HG03064 (cell line): Measurements from ENCODE around the gene AQP3.
"Not testable (repeated sequence)": the region's sequence is repeated elsewhere in the genome, so short reads cannot be mapped to it uniquely, and the experiment has no call there.

Experiments used
- ATAC-seq: cut with Tn5 transposase; IDR thresholded peaks from one replicate; pipeline ENCODE4 v1.9.1; 2021; ENCODE audit warnings: low read depth; ENCODE audit not compliant: unreplicated experiment

Gene AQP3

DNA sequence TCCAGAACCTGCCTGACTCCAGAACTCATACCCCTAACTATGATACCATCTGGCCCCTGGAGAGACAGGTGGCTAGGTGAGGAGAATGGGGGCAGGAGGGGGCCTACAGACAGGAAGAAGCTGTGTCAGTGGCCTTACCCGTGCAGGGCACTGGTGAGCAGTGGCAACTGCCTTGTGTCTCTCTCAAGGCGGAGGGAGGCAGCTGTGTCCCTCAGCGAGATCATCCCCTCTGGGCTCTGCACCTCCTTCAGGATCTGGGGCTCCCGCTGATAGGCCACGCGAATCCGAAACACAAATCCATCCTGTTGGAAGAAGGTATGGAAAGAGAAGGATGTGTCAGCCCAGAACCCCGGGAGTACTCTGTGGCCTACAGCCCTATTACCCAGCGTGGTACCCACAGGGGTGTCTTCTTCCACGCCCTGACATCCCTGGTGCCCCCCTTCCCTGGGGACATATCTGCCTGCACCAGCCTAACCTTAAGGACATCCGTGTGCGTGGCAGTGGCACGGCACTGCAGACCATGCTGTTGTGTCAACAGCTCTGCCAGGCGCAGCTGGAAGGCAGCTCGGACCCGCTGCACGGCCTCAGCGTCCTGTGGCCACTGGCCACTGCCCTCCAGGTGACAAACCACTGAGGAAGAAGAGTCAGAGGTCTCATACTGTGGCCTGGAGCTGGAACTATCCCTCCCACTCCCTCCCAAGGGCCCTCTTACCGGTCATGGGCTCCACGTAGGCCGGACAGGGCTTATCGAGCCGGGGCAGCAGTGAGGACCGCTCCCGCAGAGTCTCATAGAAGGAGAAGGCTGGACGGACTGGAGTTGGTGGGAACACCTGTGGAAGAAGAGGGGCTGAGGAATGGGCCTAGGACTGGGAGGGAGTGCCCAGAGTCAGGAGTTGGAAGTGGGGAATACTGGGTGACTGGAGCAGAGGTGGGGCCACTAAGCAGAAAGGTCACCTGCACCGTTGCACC lies 18.5 kb upstream of the AQP3 start:
- no peak for ATAC-seq

- no peak for ATAC-seq
Measured at GRCh38 chr9:33465096-33465495, 17.7 kb upstream of the AQP3 start.

- ATAC-seq, result no peak
Measured at GRCh38 chr9:33464045-33464636, 16.7 kb upstream of the AQP3 start.

DNA sequence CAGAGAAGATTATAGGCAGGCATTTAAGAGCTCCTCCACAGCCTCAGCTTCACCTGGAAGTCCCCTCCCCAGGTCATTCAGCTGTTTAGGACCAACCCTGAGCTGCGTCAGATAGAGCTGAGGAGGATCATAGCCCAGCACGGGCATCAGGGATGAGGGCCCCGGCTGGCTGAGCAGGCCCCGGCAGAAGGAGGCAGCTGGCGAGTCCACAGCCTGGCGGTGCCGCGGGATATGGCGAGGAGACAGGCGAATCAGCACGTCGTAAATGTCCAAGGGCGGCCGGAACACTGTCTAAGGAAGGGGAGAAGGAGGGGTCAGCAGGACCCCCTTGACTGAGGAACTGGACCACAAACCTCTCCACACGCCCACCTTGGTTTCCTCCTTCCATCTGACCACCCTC lies 15.8 kb upstream of the AQP3 start:
- no peak for ATAC-seq

- no peak for ATAC-seq
Measured at GRCh38 chr9:33461492-33461891, 14.1 kb upstream of the AQP3 start.

- ATAC-seq, result no peak
Measured at GRCh38 chr9:33460854-33461253, 13.5 kb upstream of the AQP3 start.

- ATAC-seq, result no peak
Measured at GRCh38 chr9:33459115-33459514, 11.7 kb upstream of the AQP3 start.

GRCh38 chr9:33458444-33458843 lies 11.1 kb upstream of the AQP3 start:
- no peak for ATAC-seq

- no peak for ATAC-seq
Measured at GRCh38 chr9:33455945-33456344, 8.6 kb upstream of the AQP3 start.

- ATAC-seq, result not testable (repeated sequence)
Measured at GRCh38 chr9:33455456-33455855, 8.1 kb upstream of the AQP3 start.

DNA sequence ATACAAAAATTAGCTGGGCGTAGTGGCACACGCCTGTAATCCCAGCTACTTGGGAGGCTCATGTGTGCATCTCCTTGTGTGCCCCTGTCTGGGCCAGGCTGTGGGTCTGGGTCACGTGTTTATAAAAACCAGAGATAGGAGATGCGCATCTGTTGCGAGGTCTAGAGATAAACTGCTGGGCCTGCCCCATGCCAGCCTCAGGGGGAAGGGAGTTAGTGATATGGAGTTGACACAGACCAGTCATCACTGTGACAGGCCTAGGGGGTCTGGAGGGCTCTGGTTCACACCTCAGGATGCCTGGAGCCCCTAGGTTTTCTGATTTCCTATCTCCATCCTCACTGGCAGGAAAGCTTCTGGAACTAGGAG lies 7.3 kb upstream of the AQP3 start:
- not testable (repeated sequence) for ATAC-seq

GRCh38 chr9:33453999-33454660 lies 6.7 kb upstream of the AQP3 start:
- no peak for ATAC-seq

GRCh38 chr9:33453286-33453860 lies 6.0 kb upstream of the AQP3 start:
- ATAC-seq, result no peak

GRCh38 chr9:33452828-33453271 lies 5.5 kb upstream of the AQP3 start:
- ATAC-seq, result no peak

GRCh38 chr9:33450621-33451146 lies 3.3 kb upstream of the AQP3 start:
- no peak for ATAC-seq

- no peak for ATAC-seq
Measured at GRCh38 chr9:33449715-33450114, 2.3 kb upstream of the AQP3 start.

DNA sequence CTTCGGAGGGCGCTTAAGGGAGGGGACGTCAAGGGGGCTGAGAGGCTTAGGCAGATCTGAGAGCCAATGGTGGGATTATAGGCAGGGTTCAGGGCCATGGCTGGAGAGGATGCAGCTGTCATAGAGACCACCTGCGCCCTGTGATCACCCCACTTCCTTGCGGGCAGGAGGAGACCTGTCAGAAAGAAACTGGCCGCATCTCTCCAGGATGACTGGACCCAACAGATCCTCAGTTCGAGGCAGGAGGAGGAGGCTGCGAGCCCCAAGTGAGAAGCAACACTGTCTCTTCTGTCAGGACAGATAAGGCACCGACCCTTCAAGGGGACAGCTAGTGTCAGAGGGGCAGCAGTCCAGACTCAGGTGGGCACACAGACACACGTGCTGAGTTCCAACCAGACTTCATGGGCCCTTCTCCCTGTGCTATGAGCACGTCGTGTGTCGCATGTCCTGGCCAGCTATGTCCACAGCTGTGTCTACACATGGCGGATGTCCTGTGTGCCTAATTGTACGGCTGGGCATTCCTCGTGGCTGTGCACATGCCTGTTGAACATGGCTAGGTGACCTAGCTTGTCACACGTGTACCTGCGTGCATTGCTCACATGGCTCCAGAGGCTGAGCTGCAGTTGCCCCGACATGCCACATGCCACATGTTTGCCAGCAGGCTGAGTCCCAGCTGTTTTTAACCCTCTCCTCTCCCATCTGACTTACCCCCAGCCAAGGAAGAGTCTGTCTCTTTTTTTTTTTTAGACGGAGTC lies 583 bp upstream of the AQP3 start:
- no peak for ATAC-seq

DNA sequence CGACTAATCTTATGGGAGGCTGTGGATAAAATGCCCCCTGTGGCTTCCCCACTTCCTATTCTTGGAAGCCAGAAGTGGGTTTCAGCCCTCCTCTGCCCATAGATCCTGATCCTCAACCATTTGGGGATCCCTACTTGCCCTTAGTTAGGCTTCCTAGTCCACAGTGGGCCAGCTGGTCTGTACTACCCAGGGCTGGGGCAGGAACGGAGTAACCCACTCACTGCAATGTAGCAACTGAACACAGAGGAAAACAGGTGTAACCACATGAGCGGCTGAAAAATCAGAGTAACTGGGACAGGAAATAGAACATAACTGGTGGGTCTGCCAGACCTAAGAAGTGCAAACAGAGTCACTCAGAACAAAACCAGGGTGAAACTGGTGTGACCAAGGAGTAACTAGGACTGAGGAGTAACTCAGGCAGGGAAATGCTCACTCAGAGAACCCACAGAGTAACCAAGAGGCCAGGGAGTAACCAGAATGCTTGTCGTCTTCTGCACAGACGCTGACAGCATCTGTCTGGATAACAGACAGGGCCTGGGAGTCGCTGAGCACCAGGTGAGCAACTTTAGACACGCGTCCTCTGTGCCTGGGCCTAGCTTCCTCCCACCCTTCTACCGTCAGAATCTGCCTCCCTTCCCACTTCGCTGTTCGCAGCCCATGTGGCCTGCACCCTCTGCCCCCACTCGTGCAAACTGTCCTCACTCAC lies 1.0 kb downstream of the AQP3 start:
- ATAC-seq, result peak; percentile 89

GRCh38 chr9:33445389-33446239 lies 1.8 kb downstream of the AQP3 start:
- no peak for ATAC-seq
